Choroid plexus epithelial cell (primary cell): ENCODE data around the gene ATP8B3.

Experiments used
- DNase-seq: peaks from one replicate; pipeline ENCODE4 v3.0.0-alpha.2; 2010; ENCODE audit warnings: low read depth
- H3K4me3 ChIP-seq: 2 replicates; pipeline ENCODE4 v1.5.1; 2011; ENCODE audit warnings: low read depth, mild to moderate bottlenecking, control low read depth, low read length, moderate library complexity
- CTCF ChIP-seq: conservative IDR thresholded peaks from 2 replicates; pipeline ENCODE4 v1.5.1; 2011; ENCODE audit warnings: low read depth, mild to moderate bottlenecking, control low read depth, inconsistent platforms, low read length, moderate library complexity

The ATP8B3 gene

GRCh38 chr19:1839658-1840540, 27.8 kb upstream of the ATP8B3 start:
- H3K4me3 ChIP-seq, result no peak overlapping the region
- no peak for TF ChIP-seq CTCF
- no peak for DNase-seq

GRCh38 chr19:1837625-1838105, 25.6 kb upstream of the ATP8B3 start:
- peak; percentile 94 for TF ChIP-seq CTCF
- peak overlapping the region; percentile 22 for H3K4me3 ChIP-seq
- DNase-seq, result peak; percentile 33

- DNase-seq, result no peak
- TF ChIP-seq CTCF, result no peak
- no peak overlapping the region for H3K4me3 ChIP-seq
These were observed 25.1 kb upstream of the ATP8B3 start for GRCh38 chr19:1837222-1837565.

GRCh38 chr19:1836458-1837221, 24.6 kb upstream of the ATP8B3 start:
- no peak for TF ChIP-seq CTCF
- H3K4me3 ChIP-seq, result no peak overlapping the region
- no peak for DNase-seq

- no peak overlapping the region for H3K4me3 ChIP-seq
- DNase-seq, result no peak
- TF ChIP-seq CTCF, result no peak
These were observed 21.5 kb upstream of the ATP8B3 start for GRCh38 chr19:1833540-1833939.

GRCh38 chr19:1832046-1832663, 20.1 kb upstream of the ATP8B3 start:
- no peak for TF ChIP-seq CTCF
- no peak for DNase-seq
- no peak overlapping the region for H3K4me3 ChIP-seq
